HEK293 (cell line): ENCODE data around the gene TRABD2A.

Experiments used
- CTCF ChIP-seq: fragments of 450-650 bp; formaldehyde crosslinking; IDR thresholded peaks from 2 replicates; pipeline ENCODE4 v1.5.1; 2016; ENCODE audit warnings: missing biosample characterization, missing genetic modification characterization
- ZNF112 ChIP-seq: fragments of 450-650 bp; formaldehyde crosslinking; IDR thresholded peaks from 2 replicates; pipeline ENCODE4 v1.5.0; 2017; ENCODE audit warnings: missing biosample characterization, missing genetic modification characterization
- ZNF701 ChIP-seq: fragments of 450-650 bp; formaldehyde crosslinking; IDR thresholded peaks from 2 replicates; pipeline ENCODE4 v1.5.1; 2016; ENCODE audit warnings: missing biosample characterization, missing genetic modification characterization

GRCh38 chr2:84873350-84873749 is 7.5 kb downstream of the TRABD2A start:
- TF ChIP-seq ZNF112 (tag by site-specific recombination) (no peak), CTCF (tag by site-specific recombination) (no peak), ZNF701 (tag by site-specific recombination) (no peak)
